Measurements from ENCODE around the gene CYCS.
"Not testable (repeated sequence)": the region's sequence is repeated elsewhere in the genome, so short reads cannot be mapped to it uniquely, and the experiment has no call there.

The CYCS gene

GRCh38 chr7:25118048-25118753 is 6.9 kb downstream of the CYCS start:
- no peak for DNase-seq (ENCODE audit: low read depth)

- DNase-seq (ENCODE audit: low read depth) = no peak
Observed at GRCh38 chr7:25117226-25118047, 7.6 kb downstream of the CYCS start.

GRCh38 chr7:25116621-25117020 is 8.4 kb downstream of the CYCS start:
- DNase-seq (ENCODE audit: low read depth) = peak; percentile 12

GRCh38 chr7:25110514-25110913 is 14.5 kb downstream of the CYCS start:
- not testable (repeated sequence) for DNase-seq (ENCODE audit: low read depth)

- no peak for DNase-seq (ENCODE audit: low read depth)
Observed at GRCh38 chr7:25109276-25109675, 15.8 kb downstream of the CYCS start.

- no peak for DNase-seq (ENCODE audit: low read depth)
Observed at GRCh38 chr7:25105911-25106310, 19.1 kb downstream of the CYCS start.

- no peak for DNase-seq (ENCODE audit: low read depth)
Observed at GRCh38 chr7:25103773-25104172, 21.3 kb downstream of the CYCS start.

GRCh38 chr7:25101817-25102216 is 23.2 kb downstream of the CYCS start:
- DNase-seq (ENCODE audit: low read depth) = no peak

- DNase-seq (ENCODE audit: low read depth) = peak; percentile 71
Observed at GRCh38 chr7:25098096-25099046, 26.7 kb downstream of the CYCS start.

- no peak for DNase-seq (ENCODE audit: low read depth)
Observed at GRCh38 chr7:25095516-25096345, 29.3 kb downstream of the CYCS start.

GRCh38 chr7:25093268-25093826 is 31.7 kb downstream of the CYCS start:
- DNase-seq (ENCODE audit: low read depth) = peak; percentile 77

- no peak for DNase-seq (ENCODE audit: low read depth)
Observed at GRCh38 chr7:25091779-25092178, 33.3 kb downstream of the CYCS start.

GRCh38 chr7:25091176-25091575 is 33.9 kb downstream of the CYCS start:
- DNase-seq (ENCODE audit: low read depth) = no peak

GRCh38 chr7:25090374-25090773 is 34.7 kb downstream of the CYCS start:
- no peak for DNase-seq (ENCODE audit: low read depth)

- DNase-seq (ENCODE audit: low read depth) = no peak
Observed at GRCh38 chr7:25087855-25088254, 37.2 kb downstream of the CYCS start.

GRCh38 chr7:25084821-25085220 is 40.2 kb downstream of the CYCS start:
- peak; percentile 38 for DNase-seq (ENCODE audit: low read depth)

- no peak for DNase-seq (ENCODE audit: low read depth)
Observed at GRCh38 chr7:25083201-25083600, 41.9 kb downstream of the CYCS start.

- DNase-seq (ENCODE audit: low read depth) = not testable (repeated sequence)
Observed at GRCh38 chr7:25082041-25082440, 43.0 kb downstream of the CYCS start.

- no peak for DNase-seq (ENCODE audit: low read depth)
Observed at GRCh38 chr7:25077096-25077495, 48.0 kb downstream of the CYCS start.

GRCh38 chr7:25075459-25075858 is 49.6 kb downstream of the CYCS start:
- no peak for DNase-seq (ENCODE audit: low read depth)

- peak; percentile 85 for DNase-seq (ENCODE audit: low read depth)
Observed at GRCh38 chr7:25073451-25073850, 51.6 kb downstream of the CYCS start.

Measured in iris pigment epithelial cell (primary cell).